HG03378 (cell line): ENCODE results near the gene OTUD4.

Source experiments
- ATAC-seq: cut with Tn5 transposase; IDR thresholded peaks from one replicate; pipeline ENCODE4 v1.9.1; 2021; ENCODE audit warnings: mild to moderate bottlenecking, moderate library complexity; ENCODE audit not compliant: unreplicated experiment

The OTUD4 gene

DNA sequence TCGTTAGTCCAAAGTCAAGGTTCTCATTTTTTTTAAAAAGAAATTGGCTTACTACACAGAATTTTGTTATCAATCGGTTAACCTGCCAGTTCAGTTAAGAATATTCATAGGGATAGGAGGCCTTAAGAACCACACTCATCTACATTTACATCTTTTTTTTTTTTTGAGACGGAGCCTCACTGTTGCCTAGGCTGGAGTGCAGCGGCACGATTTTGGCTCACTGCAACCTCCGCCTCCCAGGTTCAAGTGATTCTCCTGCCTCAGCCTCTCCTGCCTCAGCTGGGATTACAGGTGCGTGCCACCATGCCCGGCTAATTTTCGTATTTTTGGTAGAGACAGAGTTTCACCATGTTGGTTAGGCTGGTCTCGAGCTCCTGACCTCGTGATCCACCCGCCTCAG, 48.5 kb downstream of the OTUD4 start:
- no peak for ATAC-seq

DNA sequence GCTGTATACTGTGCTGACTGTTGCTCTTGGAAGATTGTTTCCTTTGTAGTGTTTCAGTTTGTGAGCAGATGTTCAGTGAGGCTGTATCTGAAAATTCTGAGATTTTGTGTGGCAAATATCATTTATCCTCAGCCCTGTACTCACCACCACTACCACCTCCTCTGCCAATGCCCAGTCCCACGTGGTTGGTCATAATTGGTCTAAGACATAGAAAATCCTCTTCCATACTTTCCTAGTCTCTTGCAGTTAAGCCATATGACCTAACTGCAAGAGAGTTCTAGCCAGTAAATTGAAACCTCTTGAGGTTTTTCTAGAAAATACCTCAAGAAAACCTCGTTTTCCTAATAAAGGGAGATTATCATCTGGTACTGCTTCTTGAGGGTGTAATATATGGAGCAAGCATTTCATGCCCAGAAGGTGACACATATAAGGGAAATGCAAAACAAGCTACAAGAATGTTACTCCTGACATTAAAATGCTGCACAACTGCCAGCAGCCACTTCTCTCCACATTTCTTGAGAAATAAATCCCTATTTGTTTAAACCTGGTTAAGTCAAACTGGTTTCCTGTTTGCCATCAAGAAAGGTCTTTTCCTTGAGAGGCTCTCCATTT, 49.5 kb downstream of the OTUD4 start:
- no peak for ATAC-seq

DNA sequence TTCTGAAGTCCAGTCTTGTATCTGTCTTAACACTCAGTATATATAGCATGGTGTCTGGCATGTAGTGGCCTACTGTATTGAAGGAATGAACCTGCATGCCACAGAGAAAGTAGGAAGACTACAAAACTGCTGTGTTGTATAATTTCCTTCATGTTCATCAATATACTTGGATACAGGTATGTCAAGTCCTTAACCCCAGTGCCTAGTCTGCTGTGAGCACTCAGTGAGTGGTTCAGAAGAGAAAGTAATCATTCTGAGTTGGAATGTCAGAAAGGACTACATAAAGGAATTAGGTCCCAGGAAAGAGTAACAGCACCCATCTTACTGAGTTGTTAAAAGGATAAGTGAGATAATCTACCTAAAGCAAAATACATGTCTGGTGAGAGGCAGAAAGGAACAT, 50.3 kb downstream of the OTUD4 start:
- ATAC-seq, result no peak

DNA sequence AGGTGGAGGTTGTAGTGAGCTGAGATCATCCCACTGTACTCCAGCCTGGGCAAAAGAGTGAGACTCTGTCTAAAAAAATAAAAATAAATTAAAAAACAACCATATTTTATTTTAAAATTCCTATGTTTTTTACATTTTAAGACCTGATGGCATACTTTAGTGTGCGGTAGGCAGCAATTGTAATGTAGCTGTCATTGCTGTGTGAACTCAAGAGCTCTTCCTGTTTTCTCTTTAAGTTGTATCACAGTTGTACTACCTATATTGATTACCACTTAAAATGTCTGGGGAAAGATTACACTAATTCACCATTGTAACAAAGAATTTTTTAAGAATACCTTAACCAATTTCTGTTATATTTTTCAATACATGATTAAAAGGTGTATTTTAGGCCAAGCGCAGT, 55.0 kb downstream of the OTUD4 start:
- ATAC-seq, result no peak

DNA sequence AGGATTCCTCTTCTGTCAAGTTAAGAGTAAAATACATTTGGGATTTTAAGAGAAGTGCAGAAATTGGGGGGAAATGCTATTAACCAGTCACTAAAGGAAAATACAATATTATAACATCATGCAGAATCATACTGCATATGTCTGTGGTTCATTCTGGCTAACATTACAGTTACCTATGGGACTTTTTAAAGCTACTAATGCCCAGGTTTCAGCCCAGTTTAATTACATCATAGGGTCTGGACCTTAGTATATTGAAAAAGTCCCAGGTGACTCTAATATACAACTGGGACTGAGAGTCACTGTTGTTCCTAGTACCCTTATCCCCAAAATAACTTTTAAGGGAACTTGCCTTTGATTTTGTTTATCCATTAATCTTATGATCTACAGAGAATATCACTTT, 72.3 kb downstream of the OTUD4 start:
- ATAC-seq, result no peak

DNA sequence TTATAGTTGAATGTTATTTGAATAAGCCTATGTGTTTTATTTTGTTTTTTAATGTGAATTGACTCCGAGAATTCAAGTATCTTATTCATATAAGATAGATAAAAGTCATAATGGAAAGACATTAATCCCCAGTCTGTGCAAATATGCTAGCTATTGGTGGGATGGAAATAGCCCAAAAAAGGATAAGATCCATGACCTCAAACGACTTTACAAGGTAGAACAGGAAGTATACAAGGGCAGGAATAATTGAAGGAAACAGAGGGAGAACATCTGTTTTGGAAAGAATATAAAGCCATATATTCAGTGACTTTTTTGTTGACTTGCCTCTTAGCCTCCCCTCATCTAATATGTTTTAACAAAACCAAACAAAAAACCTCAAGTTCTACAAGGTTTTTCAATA, 73.3 kb downstream of the OTUD4 start:
- no peak for ATAC-seq

DNA sequence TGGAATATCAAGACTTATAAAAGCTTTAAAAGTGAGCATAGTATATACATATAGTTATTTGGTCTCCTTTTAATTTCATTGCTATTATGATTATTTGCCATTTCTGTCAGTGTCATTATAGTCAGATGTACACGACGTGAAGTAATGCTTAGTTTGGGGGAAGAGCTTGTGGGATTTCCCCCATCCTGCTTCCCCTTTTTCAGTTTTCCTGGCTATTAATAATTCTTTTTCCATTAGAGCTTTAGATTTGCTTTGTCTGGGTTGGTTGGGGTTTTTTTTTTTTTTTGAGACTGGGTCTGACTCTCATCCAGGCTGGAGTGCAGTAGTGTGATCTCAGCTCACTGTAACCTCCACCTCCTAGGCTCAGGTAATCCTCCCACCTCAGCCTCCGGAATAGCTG, 76.9 kb downstream of the OTUD4 start:
- ATAC-seq, result no peak

DNA sequence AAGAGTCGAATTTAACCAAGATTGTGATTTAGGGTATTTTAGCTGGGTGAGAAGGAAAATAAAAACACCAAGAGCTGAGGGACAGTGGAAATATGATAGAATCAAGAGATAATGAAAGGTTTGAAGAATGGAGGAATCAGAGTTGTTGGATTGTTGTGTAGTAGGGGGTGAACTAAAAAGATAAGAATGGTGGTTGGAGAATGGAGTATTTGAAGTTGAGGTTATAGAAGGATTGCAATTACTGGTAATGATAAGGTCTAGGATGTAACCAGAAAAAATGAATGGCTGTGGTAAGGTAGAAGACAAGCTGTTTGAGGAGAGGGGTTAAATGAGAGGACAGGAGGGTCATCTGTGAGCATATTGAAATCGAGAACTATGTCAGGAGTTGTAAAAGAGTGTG, 77.8 kb downstream of the OTUD4 start:
- ATAC-seq, result no peak

DNA sequence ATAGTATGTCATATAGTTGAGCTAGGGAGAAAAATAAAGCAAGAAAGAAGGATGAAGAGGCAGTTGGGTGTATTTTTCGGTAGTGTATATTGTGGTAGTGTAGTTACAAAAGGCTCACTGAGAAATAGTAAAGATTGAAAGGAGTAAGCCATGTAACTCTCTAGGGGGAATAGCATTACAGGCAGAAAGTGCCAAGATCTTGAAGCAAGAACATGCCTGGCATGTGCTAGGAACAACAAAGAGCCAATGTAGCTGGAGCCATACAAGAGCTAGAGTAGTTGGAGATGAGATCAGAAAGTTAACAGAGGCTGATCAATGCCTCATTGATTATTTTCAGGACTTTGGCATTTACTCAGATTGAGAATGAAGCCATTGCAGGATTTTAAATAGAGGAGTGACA, 79.3 kb downstream of the OTUD4 start:
- no peak for ATAC-seq

DNA sequence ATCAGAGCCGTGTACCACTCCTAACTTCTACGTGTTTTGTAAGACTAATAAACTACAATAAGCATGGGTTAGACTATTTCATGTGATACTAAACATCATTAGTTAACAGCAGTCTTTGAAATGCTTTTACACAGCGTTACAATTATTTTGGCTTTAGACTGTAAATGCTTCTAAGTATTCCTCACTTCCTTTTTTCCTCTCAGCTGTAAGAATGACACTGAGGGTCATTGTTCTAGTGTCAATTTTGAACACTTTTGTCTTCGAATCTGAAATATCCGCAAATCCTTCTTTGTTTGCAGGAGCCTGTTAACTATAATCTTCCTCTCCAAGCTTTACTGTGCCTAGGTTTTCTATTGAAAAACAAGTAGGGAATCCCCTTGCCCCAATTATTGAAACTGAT, 80.7 kb downstream of the OTUD4 start:
- ATAC-seq, result no peak

DNA sequence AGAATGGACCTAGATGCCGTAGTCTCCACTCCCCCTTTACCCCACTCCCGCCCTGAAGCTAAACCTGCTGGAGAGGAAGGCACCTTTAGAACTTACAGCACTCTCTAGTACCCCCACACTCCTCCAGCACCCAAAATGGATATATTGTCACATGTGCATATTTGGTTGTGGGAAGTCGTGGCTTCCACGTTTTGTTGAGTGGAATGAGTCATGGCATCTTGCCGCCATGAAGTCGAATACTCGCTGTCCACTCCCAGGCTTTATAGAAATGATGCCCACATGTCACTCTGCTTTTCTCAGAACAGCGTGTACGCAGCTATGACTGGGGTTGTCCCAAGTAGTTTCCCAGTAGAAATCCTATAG, 81.7 kb downstream of the OTUD4 start:
- peak; percentile 15 for ATAC-seq

DNA sequence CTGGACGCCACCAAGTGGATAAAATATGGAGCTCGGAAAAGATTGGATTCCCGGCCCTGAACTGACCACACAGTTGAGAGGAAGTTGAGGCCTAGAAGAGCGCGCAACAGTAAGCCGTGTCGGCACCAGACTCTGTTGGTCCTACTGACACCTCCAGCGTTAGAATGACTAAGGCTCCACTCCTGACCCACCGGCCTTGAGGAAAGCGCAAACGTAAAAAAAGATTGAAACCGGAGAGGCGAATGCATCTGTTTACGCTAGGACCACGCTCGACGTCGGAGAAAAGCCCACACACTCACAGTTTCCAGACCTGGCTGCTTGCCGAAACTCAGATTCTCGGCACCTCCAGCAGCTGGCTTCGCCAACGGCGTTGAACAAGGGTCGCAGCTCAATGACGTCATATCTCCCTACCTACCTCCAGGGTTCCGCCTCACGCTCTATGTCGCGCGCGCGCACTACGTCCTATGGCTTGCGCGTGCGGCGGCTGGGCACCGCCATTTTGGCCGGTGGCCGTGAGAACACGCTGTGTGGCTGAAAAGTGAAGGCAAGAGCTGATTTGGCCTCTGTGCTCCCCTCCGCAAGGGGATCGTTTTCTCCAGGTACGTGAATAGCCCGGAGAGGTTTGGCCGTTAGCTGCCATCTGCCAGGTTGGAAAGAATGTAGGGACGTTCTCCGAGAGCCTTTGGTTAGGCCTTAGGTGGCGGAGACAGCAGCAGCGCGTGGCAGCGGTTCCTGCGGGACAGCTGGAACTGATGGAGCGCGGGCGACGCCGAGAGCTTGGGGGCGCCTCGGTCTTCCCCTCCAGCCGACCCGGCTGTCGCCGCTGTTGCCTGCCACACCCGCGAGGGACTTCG, 82.3 kb downstream of the OTUD4 start, which contains the start of the genes ABCE1 and ANAPC10:
TSS of gene ABCE1 (plus strand) at position 491 of the 854 bp plus-strand sequence. CDS start 6,102 bp downstream, outside the sequence.
TSS of gene ANAPC10 (minus strand) at position 376 of the 854 bp plus-strand sequence. CDS start 2,097 bp downstream, outside the sequence.
- peak; percentile 82 for ATAC-seq

DNA sequence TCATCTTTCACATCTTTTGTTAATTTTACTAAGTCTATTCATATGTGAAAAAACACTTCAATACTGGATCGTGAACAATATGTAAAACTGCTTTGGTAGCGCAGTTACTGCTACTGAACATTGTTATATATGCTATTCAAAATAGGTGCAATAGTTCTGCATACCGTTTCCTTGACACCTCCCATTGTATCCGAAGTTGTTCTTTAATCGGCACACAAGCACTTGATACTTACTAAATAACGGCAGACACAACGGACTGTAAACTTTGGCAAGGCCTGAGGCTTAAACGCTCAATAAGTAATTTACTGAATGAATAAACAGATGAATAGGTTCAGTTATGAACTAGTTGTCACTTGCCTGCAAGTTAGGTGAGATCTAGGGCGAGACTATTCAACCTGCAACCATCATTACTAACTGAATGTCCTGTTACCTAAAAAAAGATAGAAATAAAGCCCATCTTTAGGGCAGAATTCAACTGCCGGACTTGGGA, 83.0 kb downstream of the OTUD4 start:
- ATAC-seq, result peak; percentile 5

DNA sequence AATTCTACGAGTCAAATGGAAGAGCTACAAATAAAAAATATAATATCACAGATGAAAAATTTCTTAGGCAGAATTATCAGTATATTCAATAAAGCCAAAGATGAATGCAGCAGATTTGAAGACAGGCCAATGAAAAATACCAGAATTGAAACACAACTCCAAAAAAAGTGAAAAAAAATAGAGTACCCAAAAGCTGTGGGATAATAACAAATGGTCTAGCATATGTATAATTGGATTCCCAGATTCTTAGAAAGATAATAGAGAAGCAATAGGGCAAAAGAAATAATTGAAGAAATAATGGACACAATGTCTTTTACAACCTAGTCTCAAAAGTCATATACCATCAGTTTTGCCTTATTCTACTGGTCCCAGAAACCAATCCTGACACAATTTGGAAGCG, 86.8 kb downstream of the OTUD4 start:
- ATAC-seq, result no peak

DNA sequence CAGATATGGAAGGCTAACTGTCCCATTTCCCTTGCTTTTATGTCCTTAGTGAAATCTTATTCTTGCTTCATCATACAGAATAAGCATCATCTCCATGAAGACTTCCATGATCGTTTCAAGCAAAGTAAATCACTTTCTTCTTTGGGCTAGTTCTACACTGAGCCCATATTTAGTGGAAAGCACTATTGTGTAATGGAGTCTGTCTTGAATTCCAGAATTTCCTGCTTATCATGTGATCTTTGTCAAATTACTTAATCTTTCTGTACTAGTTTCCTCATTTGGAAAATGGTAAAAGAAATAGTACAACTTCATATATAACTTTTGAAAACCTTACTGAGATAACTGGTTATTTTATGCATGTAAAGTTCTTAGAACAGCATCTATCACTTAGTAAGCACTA, 90.0 kb downstream of the OTUD4 start:
- no peak for ATAC-seq

DNA sequence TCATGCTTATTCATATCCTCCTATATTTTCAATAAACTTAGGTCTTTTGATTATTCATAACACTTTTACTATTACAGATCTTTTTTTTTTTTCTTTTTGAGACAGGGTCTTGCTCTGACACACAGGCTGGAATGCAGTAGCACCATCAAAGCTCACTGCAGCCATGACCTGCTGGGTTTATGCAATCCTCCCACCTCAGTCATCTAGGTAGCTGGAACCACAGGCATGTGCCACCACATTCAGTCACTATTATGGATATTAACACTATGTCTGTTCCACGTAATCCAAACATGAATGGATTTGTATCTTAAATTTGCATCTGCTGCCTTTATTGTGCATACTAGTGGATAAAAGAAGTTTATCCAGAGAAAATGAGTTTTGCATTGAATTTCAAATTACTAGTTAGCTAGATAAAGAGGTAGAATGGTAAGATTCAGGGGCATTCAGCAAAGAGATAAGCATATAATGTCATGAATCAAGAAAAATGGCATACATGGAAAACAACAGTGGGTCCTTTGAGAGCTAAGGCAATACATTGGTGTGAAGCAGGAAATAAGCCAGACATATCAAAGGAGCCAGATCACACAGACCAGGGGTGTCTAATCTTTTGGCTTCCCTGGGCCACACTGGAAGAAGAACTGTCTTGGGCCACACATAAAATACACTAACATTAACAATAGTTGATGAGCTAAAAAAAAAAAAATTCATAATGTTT, 96.3 kb downstream of the OTUD4 start:
- no peak for ATAC-seq
